Trophoblast cell (in vitro differentiated cells and primary cell): ENCODE results near the gene PTGER3.

ENCODE experiments used
- DNase-seq, 2 donors: peaks; one replicate each; pipeline ENCODE4 v3.0.0-alpha.2; 2016
- H2AFZ ChIP-seq: 2 replicates; pipeline ENCODE4 v1.6.1; 2013; ENCODE audit warnings: low read length, moderate library complexity, mild to moderate bottlenecking; ENCODE audit not compliant: insufficient read depth, poor library complexity
- H2AK5ac ChIP-seq: 2 replicates; pipeline ENCODE4 v1.6.1; 2013; ENCODE audit warnings: mild to moderate bottlenecking, low read length
- H2BK120ac ChIP-seq: 2 replicates; pipeline ENCODE4 v1.6.1; 2013; ENCODE audit warnings: low read length, mild to moderate bottlenecking, moderate library complexity; ENCODE audit not compliant: insufficient read depth, poor library complexity
- H2BK12ac ChIP-seq: 2 replicates; pipeline ENCODE4 v1.6.1; 2013; ENCODE audit warnings: mild to moderate bottlenecking, low read length, moderate library complexity
- H2BK5ac ChIP-seq: 2 replicates; pipeline ENCODE4 v1.6.1; 2013; ENCODE audit warnings: low read length, low read depth, moderate library complexity, mild to moderate bottlenecking; ENCODE audit not compliant: poor library complexity
- H3K14ac ChIP-seq: 2 replicates; pipeline ENCODE4 v1.6.1; 2013; ENCODE audit warnings: mild to moderate bottlenecking, low read length
- H3K18ac ChIP-seq: 2 replicates; pipeline ENCODE4 v1.6.1; 2013; ENCODE audit warnings: mild to moderate bottlenecking, low read length
- H3K23ac ChIP-seq: 2 replicates; pipeline ENCODE4 v1.6.1; 2013; ENCODE audit warnings: low read length
- H3K27ac ChIP-seq: 2 replicates; pipeline ENCODE4 v1.5.1; 2013; ENCODE audit warnings: low read depth, mild to moderate bottlenecking, inconsistent platforms, low read length, moderate library complexity
- H3K27me3 ChIP-seq: 2 replicates; pipeline ENCODE4 v1.6.1; 2013; ENCODE audit warnings: inconsistent platforms, mild to moderate bottlenecking, low read length, moderate library complexity; ENCODE audit not compliant: insufficient read depth
- H3K36me3 ChIP-seq, 2 experiments: 1 replicate in 1 of 2; 2 replicates in 1 of 2; pipeline ENCODE4 v1.6.1; 2013; ENCODE audit warnings: low read length in 2 of 2, mild to moderate bottlenecking in 2 of 2, moderate library complexity in 1 of 2; ENCODE audit not compliant: insufficient read depth in 2 of 2, control insufficient read depth in 1 of 2
- H3K4ac ChIP-seq: 2 replicates; pipeline ENCODE4 v1.6.1; 2013; ENCODE audit warnings: low read depth, mild to moderate bottlenecking, low read length, moderate library complexity
- H3K4me1 ChIP-seq, 2 experiments: 1 replicate in 1 of 2; 2 replicates in 1 of 2; pipeline ENCODE4 v1.6.1; 2013; ENCODE audit warnings: low read length in 2 of 2, mild to moderate bottlenecking in 2 of 2, moderate library complexity in 1 of 2; ENCODE audit not compliant: insufficient read depth in 2 of 2, control insufficient read depth in 1 of 2
- H3K4me2 ChIP-seq: 2 replicates; pipeline ENCODE4 v1.6.1; 2013; ENCODE audit warnings: inconsistent platforms, mild to moderate bottlenecking, low read length, moderate library complexity
- H3K4me3 ChIP-seq: 2 replicates; pipeline ENCODE4 v1.5.1; 2013; ENCODE audit warnings: mild to moderate bottlenecking, low read depth, low read length, inconsistent platforms
- H3K79me1 ChIP-seq: one replicate; pipeline ENCODE4 v1.6.1; 2013; ENCODE audit warnings: low read length
- H3K79me2 ChIP-seq: 2 replicates; pipeline ENCODE4 v1.6.1; 2013; ENCODE audit warnings: low read length, mild to moderate bottlenecking; ENCODE audit not compliant: control insufficient read depth, insufficient read depth, poor library complexity
- H3K9ac ChIP-seq: 2 replicates; pipeline ENCODE4 v1.6.1; 2013; ENCODE audit warnings: mild to moderate bottlenecking, low read length
- H3K9me3 ChIP-seq: 2 replicates; pipeline ENCODE4 v1.6.1; 2013; ENCODE audit warnings: low read depth, mild to moderate bottlenecking, control low read depth, inconsistent platforms, low read length; ENCODE audit not compliant: insufficient read depth
- H4K12ac ChIP-seq: 2 replicates; pipeline ENCODE4 v1.6.1; 2013; ENCODE audit warnings: low read depth, mild to moderate bottlenecking, low read length, moderate library complexity
- H4K8ac ChIP-seq: 2 replicates; pipeline ENCODE4 v1.6.1; 2013; ENCODE audit warnings: low read depth, mild to moderate bottlenecking, low read length, moderate library complexity
- H4K91ac ChIP-seq: one replicate; pipeline ENCODE4 v1.6.1; 2013; ENCODE audit warnings: low read depth, mild to moderate bottlenecking, low read length, moderate library complexity
- WGBS: extraction: QIAGEN DNeasy Blood & Tissue Kit; methylation state at CpG from one replicate; pipeline ENCODE4 v1.1.7; 2013; ENCODE audit warnings: missing lambda C conversion rate; ENCODE audit not compliant: insufficient read length, insufficient coverage; ENCODE audit errors: extremely low coverage; 5-methylcytosine and 5-hydroxymethylcytosine counted together

The PTGER3 gene

GRCh38 chr1:70977041-70977440 is 70.6 kb downstream of the PTGER3 start:
- no CpG with 5 or more reads among the region's 4 CpGs for WGBS
- Histone ChIP-seq H3K4me1 (no peaks in the 10 kb centered on the region), H3K4me2 (no peak overlapping the region), H4K12ac (no peak overlapping the region), H3K4me3 (no peak overlapping the region), H4K8ac (no peak overlapping the region), H3K18ac (no peak overlapping the region), H3K4ac (no peak overlapping the region), H3K9me3 (no peaks in the 10 kb centered on the region), H3K27me3 (no peaks in the 10 kb centered on the region), H3K79me1 (no peaks in the 10 kb centered on the region), H2AK5ac (no peak overlapping the region), H3K23ac (no peak overlapping the region), H2AFZ (no peak overlapping the region), H3K9ac (no peak overlapping the region), H2BK12ac (no peak overlapping the region), H3K14ac (no peak overlapping the region), H2BK120ac (no peak overlapping the region), H3K36me3 (no peaks in the 10 kb centered on the region), H2BK5ac (no peak overlapping the region), H3K79me2 (no peaks in the 10 kb centered on the region), H4K91ac (no peak overlapping the region), H3K27ac (no peak overlapping the region)
- DNase-seq = no peak

GRCh38 chr1:70973754-70974153 is 73.9 kb downstream of the PTGER3 start:
- WGBS = no CpG with 5 or more reads among the region's 3 CpGs
- Histone ChIP-seq H4K91ac (no peak overlapping the region), H3K9ac (no peak overlapping the region), H2BK120ac (no peak overlapping the region), H3K27me3 (no peaks in the 10 kb centered on the region), H2BK5ac (no peak overlapping the region), H3K27ac (no peak overlapping the region), H2BK12ac (no peak overlapping the region), H3K4me1 (no peaks in the 10 kb centered on the region), H4K8ac (no peak overlapping the region), H3K14ac (no peak overlapping the region), H3K4me3 (no peak overlapping the region), H4K12ac (no peak overlapping the region), H3K79me2 (no peaks in the 10 kb centered on the region), H3K4me2 (no peak overlapping the region), H3K9me3 (no peaks in the 10 kb centered on the region), H3K18ac (no peak overlapping the region), H3K79me1 (no peaks in the 10 kb centered on the region), H2AK5ac (no peak overlapping the region), H2AFZ (no peak overlapping the region), H3K4ac (no peak overlapping the region), H3K36me3 (no peaks in the 10 kb centered on the region), H3K23ac (no peak overlapping the region)
- no peak for DNase-seq

- WGBS = no CpG with 5 or more reads among the region's 4 CpGs
- Histone ChIP-seq H3K4me1 (no peaks in the 10 kb centered on the region), H3K4me3 (no peak overlapping the region)
Observed at GRCh38 chr1:70970407-70970806, 77.2 kb downstream of the PTGER3 start.

GRCh38 chr1:70966018-70966638 is 81.5 kb downstream of the PTGER3 start:
- no peak overlapping the region for H3K9ac ChIP-seq
- H4K12ac ChIP-seq = no peak overlapping the region
- H3K79me2 ChIP-seq = no peaks in the 10 kb centered on the region
- no CpG with 5 or more reads among the region's 2 CpGs for WGBS
- no peak overlapping the region for H2BK120ac ChIP-seq
- no peak overlapping the region for H3K14ac ChIP-seq
- H2AFZ ChIP-seq = no peak overlapping the region
- no peaks in the 10 kb centered on the region for H3K36me3 ChIP-seq
- no peak overlapping the region for H4K91ac ChIP-seq
- no peak overlapping the region for H2BK12ac ChIP-seq
- H3K79me1 ChIP-seq = no peaks in the 10 kb centered on the region
- no peak overlapping the region for H2AK5ac ChIP-seq
- H3K27ac ChIP-seq = no peak overlapping the region
- no peak overlapping the region for H3K4me2 ChIP-seq
- no peaks in the 10 kb centered on the region for H3K4me1 ChIP-seq
- no peaks in the 10 kb centered on the region for H3K27me3 ChIP-seq
- H3K4me3 ChIP-seq = no peak overlapping the region
- no peak overlapping the region for H2BK5ac ChIP-seq
- H3K9me3 ChIP-seq = no peaks in the 10 kb centered on the region
- no peak overlapping the region for H3K4ac ChIP-seq
- DNase-seq = peak in 1 of 2 donors; percentile 75
- H3K23ac ChIP-seq = no peak overlapping the region
- no peak overlapping the region for H4K8ac ChIP-seq
- H3K18ac ChIP-seq = no peak overlapping the region

More at GRCh38 chr1:70970407-70970806, 77.2 kb downstream of the PTGER3 start:
- H2AK5ac ChIP-seq = no peak overlapping the region
- no peak overlapping the region for H3K27ac ChIP-seq
- DNase-seq = no peak
- no peaks in the 10 kb centered on the region for H3K36me3 ChIP-seq
- H4K8ac ChIP-seq = no peak overlapping the region
- H3K9me3 ChIP-seq = no peaks in the 10 kb centered on the region
- H4K91ac ChIP-seq = no peak overlapping the region
- H2BK120ac ChIP-seq = no peak overlapping the region
- no peaks in the 10 kb centered on the region for H3K79me2 ChIP-seq
- H3K9ac ChIP-seq = no peak overlapping the region
- no peak overlapping the region for H2BK5ac ChIP-seq
- no peak overlapping the region for H3K23ac ChIP-seq
- H4K12ac ChIP-seq = no peak overlapping the region
- no peak overlapping the region for H3K4me2 ChIP-seq
- H3K14ac ChIP-seq = no peak overlapping the region
- no peak overlapping the region for H3K18ac ChIP-seq
- H3K79me1 ChIP-seq = no peaks in the 10 kb centered on the region
- no peak overlapping the region for H3K4ac ChIP-seq
- H2AFZ ChIP-seq = no peak overlapping the region
- H3K27me3 ChIP-seq = no peaks in the 10 kb centered on the region
- no peak overlapping the region for H2BK12ac ChIP-seq
